Posterior vena cava (tissue), 2 donors: ENCODE results near the gene LRIT2. TPM values are rescaled to one million over a fixed set of nuclear protein-coding genes. Genes with fewer than 3 reads are reported as not detected.

Experiments used
- DNase-seq: peaks from one replicate; pipeline ENCODE4 v3.0.0-alpha.2; 2020; ENCODE audit warnings: low spot score
- intact Hi-C, 2 donors: fragments of 100-400 bp; cut with DNase I; formaldehyde crosslinking; loops; one replicate each; pipeline versions ENCODE4 v1.14.1 to v1.14.2; 2022 to 2023
- total RNA-seq, 2 donors: library from RNA; stranded (reverse); fragmentation: NEBNext Ultra II Directional; extraction: Animal tissue kit (Norgen Biotek cat#: 25700); gene quantifications; one replicate each; pipeline ENCODE4 v1.2.1, GENCODE V29; 2021
- donor health status: DM: yes; HTN: yes; CAD: no.
- donor health status: DM: yes; HTN: yes; CAD: no.

Gene LRIT2
- total RNA-seq, 2 donors from 2014 or later, result not detected

DNA sequence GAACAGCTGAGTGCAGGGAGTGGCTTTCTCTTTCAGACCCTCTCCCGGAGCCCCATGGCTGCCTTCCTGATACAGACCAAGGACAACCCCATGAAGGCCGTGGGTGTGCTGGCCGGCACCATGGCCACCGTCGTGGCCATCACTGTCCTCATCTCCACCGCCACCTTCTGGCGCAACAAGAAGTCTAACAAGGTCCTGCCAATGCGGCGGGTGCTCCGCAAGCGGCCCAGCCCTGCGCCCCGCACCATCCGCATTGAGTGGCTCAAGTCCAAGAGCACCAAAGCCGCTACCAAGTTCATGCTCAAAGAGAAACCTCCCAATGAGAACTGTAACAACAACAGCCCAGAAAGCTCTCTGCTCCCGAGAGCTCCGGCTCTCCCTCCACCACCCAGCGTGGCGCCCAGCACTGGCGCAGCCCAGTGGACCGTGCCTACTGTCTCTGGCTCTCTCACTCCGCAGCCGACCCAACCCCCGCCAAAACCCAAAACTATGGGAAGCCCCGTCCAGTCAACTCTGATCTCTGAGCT lies 11.2 kb downstream of the LRIT2 start:
- intact Hi-C loops, result no loop called here
- DNase-seq, result peak; percentile 68

DNA sequence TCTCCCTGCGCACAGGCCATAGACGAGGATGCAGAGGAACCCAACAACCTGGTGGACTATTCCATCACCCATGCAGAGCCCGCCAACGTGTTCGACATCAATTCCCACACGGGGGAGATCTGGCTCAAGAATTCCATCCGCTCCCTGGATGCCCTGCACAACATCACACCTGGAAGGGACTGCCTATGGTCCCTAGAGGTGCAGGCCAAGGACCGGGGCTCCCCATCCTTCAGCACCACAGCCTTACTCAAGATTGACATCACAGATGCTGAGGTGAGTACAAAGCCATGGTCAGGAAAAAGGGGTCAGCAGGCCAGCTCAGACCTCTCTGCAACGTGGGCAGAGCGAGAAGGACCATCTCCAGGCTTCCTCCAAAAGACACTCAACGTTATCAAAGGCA lies 12.3 kb downstream of the LRIT2 start:
- intact Hi-C loops, result no loop called here

DNA sequence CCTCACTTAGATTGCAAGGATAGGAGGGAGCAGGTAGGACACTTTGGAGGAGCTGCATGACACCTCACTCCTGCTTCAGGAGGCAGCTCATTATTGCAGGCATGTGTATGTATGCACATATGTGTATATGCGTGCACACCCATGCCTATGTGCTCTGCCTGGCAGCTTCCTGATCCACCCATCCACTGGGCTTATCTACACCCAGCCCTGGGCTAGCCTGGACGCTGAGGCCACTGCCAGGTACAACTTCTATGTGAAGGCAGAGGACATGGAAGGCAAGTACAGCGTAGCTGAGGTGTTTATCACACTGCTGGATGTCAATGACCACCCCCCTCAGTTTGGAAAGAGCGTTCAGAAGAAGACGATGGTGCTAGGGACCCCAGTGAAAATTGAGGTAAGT lies 13.3 kb downstream of the LRIT2 start:
- DNase-seq, result no peak

More for the DNA sequence above, 12.3 kb downstream of the LRIT2 start:
- no peak for DNase-seq

DNA sequence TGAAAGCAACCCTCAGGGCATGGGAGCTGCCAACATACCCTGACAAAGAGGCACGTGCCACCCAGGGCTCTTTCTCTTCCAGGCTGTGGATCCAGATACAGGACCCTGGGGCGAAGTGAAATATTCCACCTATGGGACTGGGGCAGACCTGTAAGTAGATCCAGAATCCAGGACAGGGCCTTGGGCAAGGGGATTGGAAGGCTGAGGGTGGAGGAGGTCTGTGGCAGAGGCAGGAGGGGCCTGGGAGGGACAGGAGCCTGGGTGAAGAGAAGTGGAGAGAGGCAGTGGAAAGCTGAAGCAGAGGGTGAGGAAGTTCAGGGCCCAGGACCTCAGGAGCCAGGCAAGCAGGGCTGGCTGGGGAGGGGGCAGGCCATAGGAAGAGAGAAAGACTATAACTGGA lies 13.8 kb downstream of the LRIT2 start:
- intact Hi-C loops, result no loop called here
- no peak for DNase-seq

More for the DNA sequence above, 13.3 kb downstream of the LRIT2 start:
- intact Hi-C loops, result no loop called here

DNA sequence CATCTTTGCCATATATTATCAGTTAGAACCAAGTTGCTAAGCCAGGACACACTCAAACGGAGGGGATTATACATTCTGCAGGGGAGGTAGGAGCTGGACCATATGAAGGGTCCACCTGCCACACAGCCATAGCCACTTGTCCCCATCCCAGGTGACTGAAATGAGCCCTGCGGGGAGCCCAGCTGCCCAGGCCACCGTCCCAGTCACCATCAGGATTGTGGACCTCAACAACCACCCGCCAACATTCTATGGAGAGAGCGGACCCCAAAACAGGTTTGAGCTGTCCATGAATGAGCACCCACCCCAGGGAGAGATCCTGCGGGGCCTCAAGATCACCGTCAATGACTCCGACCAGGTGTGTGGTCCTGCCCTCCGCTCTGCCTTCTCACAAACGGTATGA lies 17.3 kb downstream of the LRIT2 start:
- intact Hi-C loops, result no loop called here
- no peak for DNase-seq

DNA sequence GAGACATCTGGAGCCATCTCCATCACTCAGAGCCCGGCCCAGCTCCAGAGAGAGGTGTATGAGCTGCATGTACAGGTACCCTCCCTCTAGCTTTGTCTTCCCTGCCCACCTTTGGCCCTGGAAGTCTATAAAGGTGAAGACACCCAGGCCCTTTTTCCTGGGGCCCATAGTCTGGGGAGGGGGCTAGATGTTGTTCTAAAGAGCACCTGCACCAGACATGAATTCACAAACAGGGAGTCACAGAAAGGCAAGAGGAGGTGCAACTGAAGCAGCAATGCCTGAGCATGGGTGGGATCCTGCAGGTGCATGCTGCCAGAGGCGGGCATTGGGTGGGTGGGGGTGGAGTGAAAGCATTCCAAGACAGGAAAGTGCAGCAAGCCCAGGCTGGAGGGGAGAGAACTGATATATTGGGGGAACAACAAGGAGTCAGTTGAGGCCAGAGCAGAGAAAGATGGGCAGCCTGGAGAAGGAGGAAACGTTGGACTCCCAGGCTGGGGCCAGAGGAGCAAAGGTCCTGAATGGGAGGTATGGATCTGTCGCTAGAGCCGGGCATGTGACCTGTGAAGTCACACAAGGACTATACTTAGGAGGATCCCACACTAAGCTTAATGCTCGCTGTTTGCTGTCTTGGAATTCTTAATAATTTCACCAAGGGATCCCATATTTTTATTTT lies 19.4 kb downstream of the LRIT2 start:
- intact Hi-C loops, result no loop called here
- DNase-seq, result peak; percentile 54

DNA sequence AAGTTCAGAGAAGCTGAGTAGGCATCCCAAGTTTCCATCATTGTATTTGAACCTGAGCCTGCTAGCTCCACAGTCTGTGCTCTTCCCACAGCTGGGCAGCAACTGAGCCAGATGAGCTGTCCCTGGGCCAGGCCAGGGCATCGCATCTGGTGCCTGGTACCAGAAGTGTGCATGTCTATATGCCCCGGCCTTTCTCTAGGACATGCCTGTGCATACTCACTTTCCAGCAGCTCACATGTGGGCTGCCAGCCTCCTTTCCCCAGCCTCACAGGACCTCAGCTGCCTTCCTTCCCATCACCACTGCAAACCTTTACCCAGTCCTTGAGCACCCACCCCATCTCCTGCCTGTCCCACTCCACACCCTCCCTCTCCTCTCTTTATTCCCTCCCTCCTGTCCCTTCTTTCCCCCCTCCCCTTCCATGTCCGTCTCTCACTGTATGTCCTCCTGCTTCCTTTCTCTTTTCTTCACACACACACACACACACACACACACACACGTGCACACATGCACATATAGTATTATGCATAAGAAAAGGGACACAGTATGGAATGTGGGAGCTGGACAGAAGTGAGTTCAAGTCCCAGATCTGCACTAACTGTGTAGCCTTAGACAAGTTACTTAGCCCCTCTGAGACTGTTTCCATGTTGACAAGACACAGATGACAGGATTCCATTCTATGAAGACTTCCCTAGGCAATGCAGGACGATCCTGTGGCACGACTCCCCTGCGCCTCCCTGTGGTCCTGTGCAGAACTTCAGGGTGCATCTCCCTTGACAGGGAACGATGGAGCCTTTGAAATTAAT lies 20.1 kb downstream of the LRIT2 start:
- peak; percentile 82 for DNase-seq
- intact Hi-C loops, result no loop called here

DNA sequence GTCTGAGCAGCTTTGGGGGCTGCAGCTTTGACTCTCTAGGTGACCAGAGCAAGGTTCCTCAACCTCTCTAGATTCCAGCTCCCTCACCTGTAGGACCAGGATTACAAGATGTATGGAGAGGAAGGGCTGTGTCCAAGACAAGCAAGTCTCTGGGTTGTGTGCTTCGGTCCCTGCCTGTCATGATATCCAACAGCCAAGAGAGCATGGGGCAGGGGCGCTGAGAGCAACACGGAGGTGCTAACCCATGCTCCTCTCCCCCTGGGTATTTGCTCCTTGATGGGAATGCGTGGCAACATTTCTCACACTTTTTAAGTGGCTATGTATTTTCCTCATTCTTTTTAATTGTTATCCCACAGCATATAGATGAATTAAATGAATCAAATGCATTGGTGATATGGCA lies 20.7 kb downstream of the LRIT2 start:
- DNase-seq, result no peak
- intact Hi-C loops, result no loop called here

DNA sequence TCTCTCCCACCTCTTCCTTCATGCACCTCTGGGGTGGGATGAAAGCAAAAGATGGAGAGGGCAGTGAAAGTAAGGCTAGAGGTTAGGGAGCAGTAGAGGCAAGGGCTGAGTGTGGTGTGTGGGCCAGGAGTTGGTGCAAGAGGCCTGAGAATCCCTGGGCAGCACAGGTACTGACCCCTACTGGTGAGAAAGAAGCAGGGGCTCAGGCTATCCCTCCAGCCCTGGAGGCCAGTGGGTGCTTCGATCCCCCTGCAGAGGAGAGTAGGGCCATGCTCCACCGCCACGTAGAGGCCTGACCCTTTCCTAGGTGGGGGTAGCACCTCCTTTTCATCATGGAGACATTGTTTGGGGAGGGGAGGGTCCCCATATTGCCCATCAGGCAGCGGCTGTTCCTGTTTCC lies 21.2 kb downstream of the LRIT2 start:
- DNase-seq, result peak; percentile 52
- intact Hi-C loops, result no loop called here

DNA sequence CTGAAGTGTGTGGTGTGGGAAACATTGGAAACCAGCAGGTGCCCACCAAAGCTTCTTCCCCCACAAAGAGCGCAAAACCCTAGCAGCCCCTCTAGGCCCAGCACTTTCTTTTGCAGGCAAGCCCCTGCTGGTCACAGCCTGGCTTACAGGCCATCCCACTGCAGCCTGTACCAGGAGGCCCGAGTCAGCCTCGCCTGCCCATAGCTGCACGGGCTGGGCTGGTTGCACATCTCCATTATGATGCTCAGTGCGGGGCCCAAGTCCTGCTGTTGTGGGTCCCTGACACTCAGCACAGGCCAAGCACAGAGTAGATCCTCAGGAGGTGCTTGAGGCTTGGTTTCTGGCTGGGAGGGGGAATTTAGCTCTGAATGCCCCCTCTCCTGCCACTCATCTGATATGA lies 23.0 kb downstream of the LRIT2 start:
- peak; percentile 74 for DNase-seq
- intact Hi-C loops, result no loop called here

DNA sequence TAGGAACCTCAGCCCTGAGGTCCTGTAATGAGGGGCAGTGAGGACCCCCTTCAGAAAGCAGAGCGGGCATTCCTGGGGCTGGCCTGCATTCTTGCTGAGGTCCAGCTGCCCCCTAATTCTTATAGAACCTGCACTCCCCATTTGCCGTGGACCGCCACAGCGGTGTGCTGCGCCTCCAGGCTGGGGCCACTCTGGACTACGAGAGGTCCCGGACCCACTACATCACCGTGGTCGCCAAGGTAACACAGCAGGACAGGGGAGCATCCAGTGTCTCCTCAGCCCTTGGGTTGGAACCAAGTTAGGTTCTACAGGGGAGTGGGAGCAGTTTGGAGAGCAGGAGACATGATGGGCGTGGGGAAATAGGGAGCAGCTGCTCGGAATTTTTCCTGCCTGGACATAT lies 23.7 kb downstream of the LRIT2 start:
- DNase-seq, result peak; percentile 53
- intact Hi-C loops, result no loop called here

DNA sequence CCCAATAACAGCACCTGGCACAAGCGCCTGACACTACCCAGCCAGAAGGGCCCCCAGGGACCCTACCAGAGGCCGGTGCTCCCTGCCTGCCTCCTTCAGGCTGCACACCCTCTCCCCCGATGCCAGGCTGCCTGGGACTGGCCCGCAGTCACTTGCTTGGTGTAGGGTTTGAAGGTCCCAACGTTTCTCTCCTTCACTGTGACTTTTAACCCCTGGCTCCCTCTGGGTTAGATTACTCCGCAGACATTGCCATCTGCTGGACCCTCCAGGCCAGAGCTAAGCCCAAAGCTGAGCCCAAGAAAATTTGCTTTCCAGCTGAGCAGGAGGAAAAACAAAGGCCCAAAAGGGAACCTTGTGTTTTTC lies 24.1 kb downstream of the LRIT2 start:
- intact Hi-C loops, result no loop called here
- no peak for DNase-seq

DNA sequence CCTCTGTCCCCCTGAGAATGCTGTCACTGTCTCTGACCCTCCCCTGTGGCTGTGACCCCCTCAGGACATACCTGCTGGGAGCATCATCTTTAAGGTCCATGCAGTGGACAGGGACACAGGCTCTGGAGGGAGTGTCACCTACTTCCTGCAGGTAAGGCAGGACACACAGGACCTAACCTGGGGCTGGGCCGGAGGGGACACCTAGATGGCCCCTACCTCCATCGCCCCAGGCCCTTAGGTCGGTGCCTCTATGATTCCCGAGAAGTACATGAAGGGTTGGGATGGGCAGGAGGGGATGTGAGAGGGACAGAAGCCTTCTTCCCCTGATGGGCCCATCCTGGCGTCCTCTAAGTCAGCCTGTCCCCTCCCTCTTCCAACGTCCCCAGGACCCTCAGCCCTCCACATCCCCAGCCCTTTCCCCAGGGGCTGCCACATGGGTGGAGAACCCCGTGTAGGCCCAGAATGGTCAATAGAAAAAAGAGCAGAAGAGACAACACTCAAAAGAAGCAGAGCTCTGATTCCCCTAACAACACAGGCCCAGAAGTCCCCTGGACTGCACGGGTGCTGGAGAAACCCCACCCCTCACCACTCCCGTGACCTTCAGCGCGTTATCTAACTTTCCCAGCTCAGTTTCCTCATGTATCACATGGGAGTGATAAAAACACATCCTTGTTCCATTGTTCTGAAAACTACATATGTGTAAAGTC lies 24.7 kb downstream of the LRIT2 start:
- DNase-seq, result peak; percentile 57
- intact Hi-C loops, result no loop called here

DNA sequence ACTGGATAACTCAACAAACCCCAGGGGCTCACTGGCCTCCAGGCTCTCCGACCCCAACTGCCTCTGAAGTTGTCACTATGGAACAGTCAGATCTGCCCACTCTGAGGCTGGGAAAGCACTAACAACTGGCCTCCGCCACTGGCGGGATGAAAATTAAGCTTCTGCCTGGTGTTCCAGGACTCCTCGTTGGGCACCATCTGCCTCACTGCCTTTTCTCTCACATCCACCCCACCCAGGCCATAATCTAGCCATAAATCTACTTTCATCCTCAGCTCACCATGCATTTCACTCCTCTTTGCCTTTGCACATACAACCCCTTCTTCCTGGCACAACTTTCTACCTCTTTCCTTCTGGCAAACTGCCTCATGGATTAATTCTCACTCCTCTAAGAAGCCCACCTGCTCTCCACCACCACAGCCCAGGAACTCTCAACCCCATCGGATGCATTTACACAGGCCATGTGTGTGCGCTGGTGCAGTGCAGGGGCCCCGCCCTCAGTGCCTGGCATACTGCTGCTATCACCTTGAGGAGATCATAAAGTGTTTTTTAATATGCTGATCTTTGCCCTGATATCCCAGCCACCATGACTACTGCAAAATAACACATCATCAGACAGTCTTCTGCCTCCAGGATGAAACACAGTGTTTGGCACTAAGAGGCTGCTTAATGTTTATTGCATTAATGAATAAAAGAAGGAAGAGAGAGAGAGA lies 27.0 kb downstream of the LRIT2 start:
- intact Hi-C loops, result loop anchor here in 1 of 2 donors (10.0 kb wide), 2 partner anchors 394 to 474 kb away; no protein-coding TSS in a partner anchor
- DNase-seq, result peak; percentile 53

DNA sequence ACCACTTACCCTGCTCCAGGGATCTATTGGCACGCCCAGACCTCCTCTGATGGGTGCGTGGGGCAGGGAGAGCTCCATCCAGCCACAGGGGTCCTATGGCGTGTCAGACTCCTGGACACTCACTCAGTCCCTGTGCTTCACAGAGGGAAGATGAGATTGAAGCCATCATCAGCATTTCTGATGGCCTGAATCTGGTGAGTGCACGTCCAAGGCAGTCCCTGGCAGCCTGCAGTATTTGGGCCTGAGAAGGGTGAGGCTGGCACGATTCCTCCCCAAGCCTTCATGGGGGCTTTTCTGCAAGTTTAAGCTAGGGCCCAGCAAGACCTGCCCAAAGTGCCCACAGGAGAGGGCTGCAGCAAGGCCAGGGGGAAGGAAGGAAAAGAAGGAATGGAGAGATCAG lies 27.7 kb downstream of the LRIT2 start:
- peak; percentile 47 for DNase-seq
- intact Hi-C loops, result loop anchor here in 1 of 2 donors (10.0 kb wide), 2 partner anchors 393 to 473 kb away; no protein-coding TSS in a partner anchor

DNA sequence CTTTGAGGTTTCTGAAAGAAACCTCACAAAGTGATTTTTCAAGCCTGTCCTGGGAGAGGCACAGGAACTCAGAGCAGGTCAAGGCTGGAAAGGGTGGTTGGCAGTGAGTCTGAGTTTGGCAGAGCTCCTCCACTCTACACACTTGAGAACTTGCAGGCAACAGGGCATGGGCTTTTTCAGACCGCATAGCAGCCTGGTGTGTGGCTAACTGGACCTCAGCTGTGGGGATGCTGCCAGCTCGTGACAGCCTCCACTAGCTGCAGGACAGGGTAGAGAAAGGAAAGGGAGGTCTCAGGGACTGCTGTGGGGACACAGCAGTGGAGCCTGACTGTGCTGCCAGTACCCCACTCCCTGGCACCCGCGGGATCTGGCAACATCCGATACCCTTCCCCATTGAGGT lies 28.4 kb downstream of the LRIT2 start:
- intact Hi-C loops, result loop anchor here in 1 of 2 donors (10.0 kb wide), 2 partner anchors 392 to 472 kb away; no protein-coding TSS in a partner anchor
- DNase-seq, result peak; percentile 52

DNA sequence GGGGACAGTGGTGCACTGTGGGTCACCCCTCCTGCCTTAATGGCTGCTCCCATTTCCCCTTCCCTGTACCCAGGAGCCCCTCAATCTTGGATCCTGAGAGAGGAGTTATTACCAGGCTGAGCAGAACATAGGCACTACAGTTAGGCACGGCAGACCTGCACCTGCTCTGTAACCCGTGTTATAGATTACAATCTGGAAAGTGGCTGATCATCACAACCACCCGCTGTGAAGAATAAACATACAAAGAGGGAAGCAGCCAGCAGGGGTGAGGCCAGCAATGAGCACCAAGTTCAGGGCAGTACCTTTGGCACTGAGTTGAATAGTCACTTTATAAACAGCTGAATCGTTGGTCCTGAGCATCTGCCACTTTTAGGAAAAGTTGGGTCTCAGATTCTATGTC lies 29.3 kb downstream of the LRIT2 start:
- intact Hi-C loops, result loop anchor here in 1 of 2 donors (10.0 kb wide), 2 partner anchors 391 to 471 kb away; no protein-coding TSS in a partner anchor
- DNase-seq, result no peak

DNA sequence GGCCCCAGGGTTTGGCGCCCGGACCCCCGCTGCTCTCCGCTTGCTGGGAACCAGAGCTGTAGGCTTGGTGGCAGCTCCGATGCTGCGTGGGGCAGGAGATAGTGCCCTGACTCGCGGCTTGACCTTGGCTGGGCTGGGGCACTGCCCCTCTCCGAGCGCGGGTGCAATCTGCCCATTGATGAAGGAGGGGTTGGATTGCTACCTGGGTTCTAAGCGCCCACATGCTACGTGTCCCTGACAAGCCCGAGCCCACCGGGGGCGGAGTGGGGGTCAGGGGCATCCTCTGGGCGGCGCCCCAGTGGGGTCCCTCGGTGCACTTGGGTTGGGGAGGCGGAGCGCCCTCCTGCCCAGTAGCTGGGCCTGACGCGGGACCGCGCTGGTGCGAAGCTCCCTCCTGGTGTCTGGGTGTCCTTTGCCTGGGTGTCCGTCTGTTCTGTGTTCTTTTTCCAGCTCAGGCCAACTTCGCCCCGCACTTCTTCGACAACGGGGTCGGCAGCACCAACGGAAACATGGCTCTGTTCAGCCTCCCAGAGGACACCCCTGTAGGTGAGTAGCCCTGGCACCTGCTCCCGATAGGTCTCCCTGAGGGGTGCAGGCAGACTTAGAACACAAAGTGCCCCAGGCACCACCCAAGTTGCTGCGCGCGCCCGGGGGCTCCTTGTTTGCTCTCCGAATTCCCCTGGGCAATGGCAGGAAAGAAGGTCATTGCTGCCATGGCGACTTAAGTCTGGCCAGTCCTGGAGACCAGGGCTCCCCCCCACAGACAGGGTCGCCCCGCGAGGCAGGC lies 30.1 kb downstream of the LRIT2 start:
- DNase-seq, result no peak
- intact Hi-C loops, result loop anchor here in 1 of 2 donors (10.0 kb wide), 2 partner anchors 390 to 470 kb away; no protein-coding TSS in a partner anchor
